NCI-H2107 treated with DMSO at 0.1 percent for 48 hours (cell line): ENCODE results near the gene OR1A1.
"Not testable (repeated sequence)": the region's sequence is repeated elsewhere in the genome, so short reads cannot be mapped to it uniquely, and the experiment has no call there.

Experiments used
- DNase-seq: peaks from one replicate; lab custom pipeline; 2025; ENCODE audit not compliant: unreplicated experiment; lab: John Stamatoyannopoulos, UW

OR1A1 gene

GRCh38 chr17:3207367-3207766 lies at the start of gene OR1A1:
TSS of gene OR1A1 (plus strand) at chr17:3207667. CDS start at chr17:3215621, 7,954 bp downstream.
- no peak for DNase-seq

- DNase-seq = no peak
Observed at GRCh38 chr17:3167574-3167973, 39.9 kb upstream of the OR1A1 start.

- no peak for DNase-seq
Observed at GRCh38 chr17:3189961-3190360, 17.5 kb upstream of the OR1A1 start.

GRCh38 chr17:3197219-3197618 lies 10.2 kb upstream of the OR1A1 start, which contains the start of gene OR1A2:
TSS of gene OR1A2 (plus strand) at chr17:3197519. CDS start at chr17:3197519, 0 bp downstream.
- no peak for DNase-seq

- DNase-seq = no peak
Observed at GRCh38 chr17:3208484-3208883, 1.0 kb downstream of the OR1A1 start.

- no peak for DNase-seq
Observed at GRCh38 chr17:3213001-3213400, 5.5 kb downstream of the OR1A1 start.

GRCh38 chr17:3213587-3213986 lies 6.1 kb downstream of the OR1A1 start:
- DNase-seq = no peak

- DNase-seq = not testable (repeated sequence)
Observed at GRCh38 chr17:3219978-3220377, 12.5 kb downstream of the OR1A1 start.

GRCh38 chr17:3221850-3222249 lies 14.4 kb downstream of the OR1A1 start:
- no peak for DNase-seq

GRCh38 chr17:3222505-3222904 lies 15.0 kb downstream of the OR1A1 start:
- no peak for DNase-seq

- DNase-seq = not testable (repeated sequence)
Observed at GRCh38 chr17:3224721-3225352, 17.4 kb downstream of the OR1A1 start.

GRCh38 chr17:3232300-3232699 lies 24.8 kb downstream of the OR1A1 start:
- not testable (repeated sequence) for DNase-seq

GRCh38 chr17:3238685-3239084 lies 31.2 kb downstream of the OR1A1 start:
- not testable (repeated sequence) for DNase-seq

- not testable (repeated sequence) for DNase-seq
Observed at GRCh38 chr17:3241044-3241443, 33.6 kb downstream of the OR1A1 start.

- DNase-seq = not testable (repeated sequence)
Observed at GRCh38 chr17:3244841-3245240, 37.4 kb downstream of the OR1A1 start.

- not testable (repeated sequence) for DNase-seq
Observed at GRCh38 chr17:3249013-3249412, 41.5 kb downstream of the OR1A1 start.

GRCh38 chr17:3256575-3256974 lies 49.1 kb downstream of the OR1A1 start:
- no peak for DNase-seq

- DNase-seq = no peak
Observed at GRCh38 chr17:3260163-3260562, 52.7 kb downstream of the OR1A1 start.

- no peak for DNase-seq
Observed at GRCh38 chr17:3260600-3260999, 53.1 kb downstream of the OR1A1 start.
